HG03060 (cell line): ENCODE measurements around the gene URI1.

Source experiments
- ATAC-seq: cut with Tn5 transposase; IDR thresholded peaks from one replicate; pipeline ENCODE4 v1.9.1; 2021; ENCODE audit warnings: low read depth, moderate number of reproducible peaks; ENCODE audit not compliant: unreplicated experiment

URI1 gene

GRCh38 chr19:30049226-30049625 lies 107.2 kb downstream of the URI1 start:
- ATAC-seq: no peak

DNA sequence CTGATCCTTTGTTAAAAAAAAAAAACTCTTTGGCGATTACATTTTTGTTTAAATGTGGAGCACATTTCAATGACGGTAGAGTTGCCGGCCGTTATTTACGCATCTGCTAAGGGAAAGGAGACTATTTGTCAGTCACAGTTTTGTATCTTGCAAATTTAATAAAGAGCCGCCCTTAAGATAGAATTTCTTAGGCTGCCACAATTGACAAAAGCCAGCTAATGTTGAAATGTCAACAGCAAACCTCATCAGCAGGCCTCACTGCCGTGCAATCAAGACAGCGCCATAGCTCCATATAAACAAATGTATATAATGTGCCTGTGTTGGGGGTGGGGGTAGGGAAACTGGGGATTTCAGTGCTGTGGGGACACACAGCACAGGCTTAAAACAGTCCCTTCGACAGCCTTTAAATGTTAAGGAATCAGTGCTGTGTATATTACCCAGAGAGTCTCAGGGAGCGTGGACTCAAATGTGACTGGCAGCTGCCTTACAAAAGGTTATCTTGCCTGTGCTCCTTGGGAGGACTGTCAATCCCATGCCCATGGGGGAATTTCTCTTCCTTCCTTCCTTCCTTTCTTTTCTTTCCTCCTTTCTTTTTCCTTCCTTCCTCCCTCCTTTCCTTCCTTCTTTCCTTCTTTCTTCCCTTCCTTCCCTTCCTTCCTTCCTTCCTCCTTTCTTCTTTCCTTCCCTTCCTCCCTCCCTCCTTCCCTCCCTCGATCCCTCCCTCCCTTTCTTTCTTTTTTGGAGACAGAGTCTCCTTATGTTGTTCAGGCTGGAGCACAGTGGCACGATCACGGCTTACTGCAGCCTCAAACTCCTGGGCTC lies 108.0 kb downstream of the URI1 start:
- ATAC-seq: no peak

GRCh38 chr19:30052122-30053075 lies 110.4 kb downstream of the URI1 start:
- ATAC-seq: no peak

DNA sequence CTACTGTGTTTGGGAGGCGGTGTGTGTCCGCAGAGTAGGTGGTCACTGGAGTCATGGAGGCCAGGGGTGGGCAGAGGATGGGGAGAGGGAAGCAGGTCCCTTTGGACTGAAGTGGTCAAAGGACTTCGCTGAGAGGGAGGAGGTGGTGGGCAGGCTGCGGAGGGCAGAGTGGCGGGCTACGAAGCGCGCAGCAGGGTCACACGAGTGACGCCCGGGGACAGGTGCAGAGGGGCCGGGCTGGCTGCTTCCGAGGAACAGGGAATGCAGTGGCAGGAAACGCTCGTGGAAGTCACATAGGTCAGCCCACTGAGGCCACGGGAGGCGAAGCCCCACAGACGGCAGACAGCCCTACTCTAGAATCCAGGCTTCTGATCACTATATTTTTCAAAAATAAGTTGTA lies 111.5 kb downstream of the URI1 start:
- no peak for ATAC-seq

GRCh38 chr19:30054210-30054609 lies 112.2 kb downstream of the URI1 start:
- no peak for ATAC-seq

- ATAC-seq: no peak
Measured at GRCh38 chr19:30056580-30056979, 114.5 kb downstream of the URI1 start.

DNA sequence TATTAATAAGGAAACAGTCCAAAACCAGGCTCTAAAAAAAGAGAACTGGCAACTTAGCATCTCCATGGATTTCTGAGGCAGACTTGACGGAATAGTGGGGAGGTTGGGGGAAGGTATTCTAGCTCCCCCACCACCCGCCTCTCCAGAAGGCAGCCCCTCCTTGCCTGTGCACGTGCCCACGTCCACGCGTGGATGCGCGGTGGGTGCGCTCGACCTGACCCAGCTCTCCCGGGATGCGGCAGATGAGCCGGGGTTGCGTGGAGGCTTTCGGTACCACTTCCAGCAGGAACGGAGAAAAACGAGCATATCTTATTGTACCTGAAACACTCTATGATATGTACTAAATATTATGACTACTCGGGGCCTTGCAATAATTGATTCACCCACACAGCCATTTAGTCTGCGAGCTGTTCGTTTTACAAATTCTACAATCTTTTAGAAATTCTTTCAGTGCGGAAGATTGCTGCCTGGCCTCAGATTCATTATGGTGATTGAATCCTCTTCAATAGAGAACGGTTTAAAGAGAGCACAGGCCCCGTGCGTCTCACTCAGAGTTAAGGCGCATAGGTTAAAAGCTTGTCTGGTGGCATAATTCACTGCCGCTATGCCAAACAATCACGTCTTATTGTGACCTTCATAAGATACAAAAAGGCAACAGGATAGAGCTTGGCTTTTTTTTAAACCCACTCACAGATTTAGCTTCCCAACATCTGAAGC lies 117.9 kb downstream of the URI1 start:
- ATAC-seq: no peak

DNA sequence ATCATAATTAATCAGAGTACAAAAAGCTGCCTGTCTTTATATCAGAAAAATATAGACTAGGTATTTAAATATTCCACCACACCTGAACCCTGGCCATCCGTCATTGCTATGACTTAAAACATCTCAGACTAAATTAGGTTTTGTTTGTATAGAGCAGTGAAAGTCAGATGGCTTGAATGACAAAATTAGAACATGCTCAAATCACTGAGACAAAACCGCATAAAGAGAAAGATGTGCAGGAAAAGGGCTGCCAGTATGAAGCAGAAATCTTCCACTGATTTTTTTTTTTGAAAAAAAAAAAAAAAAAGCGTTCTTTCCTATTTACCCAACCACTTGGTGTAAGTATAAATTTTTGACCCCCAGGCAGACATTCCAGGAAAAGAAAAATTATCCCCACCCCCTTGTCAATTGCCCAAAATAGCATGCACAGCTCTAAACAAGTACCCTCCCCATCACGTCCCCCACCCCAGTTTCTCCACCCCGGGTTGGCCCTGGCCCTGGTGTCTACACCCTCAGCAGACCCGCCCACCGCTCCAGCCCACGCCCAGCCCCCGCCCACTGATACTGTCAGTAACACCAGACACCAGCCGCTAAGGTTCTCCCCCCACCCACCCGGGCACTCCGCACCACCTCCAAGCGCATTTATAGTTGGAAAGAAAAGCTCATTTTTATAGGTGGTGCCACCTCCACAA lies 118.6 kb downstream of the URI1 start:
- ATAC-seq: no peak

GRCh38 chr19:30061223-30062064 lies 119.4 kb downstream of the URI1 start:
- ATAC-seq: no peak

- ATAC-seq: no peak
Measured at GRCh38 chr19:30062065-30062906, 120.2 kb downstream of the URI1 start.

- ATAC-seq: no peak
Measured at GRCh38 chr19:30062907-30063649, 121.0 kb downstream of the URI1 start.

GRCh38 chr19:30063650-30064347 lies 121.8 kb downstream of the URI1 start:
- no peak for ATAC-seq

- no peak for ATAC-seq
Measured at GRCh38 chr19:30064348-30064699, 122.3 kb downstream of the URI1 start.

DNA sequence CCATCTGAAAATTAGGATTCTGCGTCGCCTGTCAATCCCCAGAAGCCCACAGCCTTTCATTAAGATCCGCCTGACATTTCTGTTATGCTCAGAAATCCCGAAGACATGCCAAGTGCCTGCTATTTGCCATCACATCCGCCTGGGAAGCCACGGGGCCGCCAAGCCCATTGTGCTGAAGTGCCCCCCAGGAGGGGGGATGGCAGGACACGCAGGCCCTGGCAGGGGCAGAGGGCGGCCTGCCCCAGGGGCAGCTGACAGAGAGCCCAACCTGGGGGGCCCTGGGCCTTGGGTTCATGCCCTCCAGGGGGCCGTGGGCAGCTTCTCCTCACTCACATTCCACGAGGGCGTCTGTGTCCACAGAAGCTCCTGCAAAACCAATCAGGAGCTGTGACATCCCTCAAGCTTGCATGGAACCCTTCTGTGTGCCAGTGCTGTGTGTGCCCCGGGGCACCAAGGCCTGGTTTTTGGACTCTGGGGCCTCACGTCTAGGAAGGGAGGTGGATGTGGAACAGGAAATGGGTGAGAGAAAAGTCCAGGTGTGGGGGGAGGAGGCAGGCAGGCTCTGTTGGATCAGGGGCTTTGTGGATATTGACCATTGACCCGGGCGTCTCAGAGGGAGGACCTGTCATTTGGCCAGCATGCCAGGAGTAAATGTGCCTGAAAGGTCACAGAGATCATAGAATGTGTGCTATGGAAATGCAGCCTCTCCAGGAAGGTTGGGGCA lies 122.9 kb downstream of the URI1 start:
- ATAC-seq: no peak

- no peak for ATAC-seq
Measured at GRCh38 chr19:30065680-30066606, 123.9 kb downstream of the URI1 start.
